ENCODE data around the gene LDLRAD4.
"Not testable (repeated sequence)": the region's sequence is repeated elsewhere in the genome, so short reads cannot be mapped to it uniquely, and the experiment has no call there.

LDLRAD4 gene

GRCh38 chr18:13332874-13333273, 114.3 kb downstream of the LDLRAD4 start:
- no peak for TF ChIP-seq CTCF (IDR thresholded peaks at IDR 0.05; ENCODE audit: low read depth, low read length)
- no peak overlapping the region for H3K4me3 ChIP-seq (ENCODE audit: low read depth, low read length)

DNA sequence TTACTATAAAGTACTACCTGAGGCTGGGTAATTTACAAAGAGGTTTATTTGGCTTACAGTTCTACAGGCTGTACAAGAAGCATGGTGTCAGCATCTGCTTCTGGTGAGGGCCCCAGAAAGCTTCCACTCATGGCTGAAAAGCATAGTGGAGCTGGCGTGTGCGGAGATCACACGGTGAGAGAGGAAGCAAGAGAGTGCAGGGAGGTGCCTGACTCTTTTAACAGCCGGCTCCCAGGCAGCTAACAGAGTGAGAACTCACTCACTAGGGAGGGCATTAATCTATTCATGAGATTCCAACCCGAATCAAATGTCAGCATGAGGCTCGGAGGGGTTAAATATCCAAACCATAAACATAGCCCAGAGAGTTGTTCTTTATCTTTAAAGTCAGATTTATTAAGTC, 117.3 kb downstream of the LDLRAD4 start:
- TF ChIP-seq CTCF (IDR thresholded peaks at IDR 0.05; ENCODE audit: low read depth, low read length), result no peak
- no peak overlapping the region for H3K4me3 ChIP-seq (ENCODE audit: low read depth, low read length)

GRCh38 chr18:13336841-13337240, 118.3 kb downstream of the LDLRAD4 start:
- TF ChIP-seq CTCF (IDR thresholded peaks at IDR 0.05; ENCODE audit: low read depth, low read length), result no peak
- H3K4me3 ChIP-seq (ENCODE audit: low read depth, low read length), result no peak overlapping the region

DNA sequence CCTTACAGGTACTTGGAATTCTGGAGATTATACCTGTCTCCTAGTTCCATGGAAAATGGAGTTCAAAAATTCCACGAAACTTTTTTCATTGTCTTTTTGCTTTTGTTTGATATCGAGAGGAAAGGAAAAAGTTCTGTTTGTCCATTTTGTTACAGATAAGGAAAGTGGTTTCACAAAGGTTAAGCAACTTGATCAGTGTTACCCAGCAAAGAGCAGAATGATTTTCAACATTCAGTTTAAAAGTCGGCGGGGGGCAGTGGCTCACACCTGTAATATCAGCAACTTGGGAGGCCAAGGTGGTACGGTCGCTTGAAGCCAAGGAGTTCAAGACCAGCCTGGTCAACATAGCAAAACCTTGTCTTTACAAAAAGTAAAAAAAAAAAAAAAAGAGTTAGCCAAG, 118.8 kb downstream of the LDLRAD4 start:
- no peak for TF ChIP-seq CTCF (IDR thresholded peaks at IDR 0.05; ENCODE audit: low read depth, low read length)

DNA sequence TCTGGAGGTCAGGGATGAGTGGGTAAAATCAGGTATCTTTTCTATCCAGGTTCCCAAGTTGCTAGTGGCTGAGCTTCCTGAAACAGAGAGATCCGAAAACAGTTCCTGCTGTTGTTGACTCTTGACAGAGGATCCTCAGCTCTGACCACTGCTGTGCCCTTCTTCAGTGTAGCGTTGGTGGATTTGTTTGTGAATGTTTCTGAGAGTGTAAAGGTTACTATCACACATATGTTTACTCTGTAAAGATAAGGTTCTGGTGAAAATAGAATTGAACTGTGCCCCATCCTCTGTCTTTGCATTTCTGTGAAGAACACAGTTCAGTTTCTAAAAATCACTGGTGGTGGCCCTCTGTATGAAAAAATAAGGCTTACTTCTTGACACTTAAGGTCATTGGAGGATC, 119.8 kb downstream of the LDLRAD4 start:
- H3K4me3 ChIP-seq (ENCODE audit: low read depth, low read length), result no peak overlapping the region
- TF ChIP-seq CTCF (IDR thresholded peaks at IDR 0.05; ENCODE audit: low read depth, low read length), result no peak

More for the DNA sequence above, 118.8 kb downstream of the LDLRAD4 start:
- H3K4me3 ChIP-seq (ENCODE audit: low read depth, low read length), result no peak overlapping the region

DNA sequence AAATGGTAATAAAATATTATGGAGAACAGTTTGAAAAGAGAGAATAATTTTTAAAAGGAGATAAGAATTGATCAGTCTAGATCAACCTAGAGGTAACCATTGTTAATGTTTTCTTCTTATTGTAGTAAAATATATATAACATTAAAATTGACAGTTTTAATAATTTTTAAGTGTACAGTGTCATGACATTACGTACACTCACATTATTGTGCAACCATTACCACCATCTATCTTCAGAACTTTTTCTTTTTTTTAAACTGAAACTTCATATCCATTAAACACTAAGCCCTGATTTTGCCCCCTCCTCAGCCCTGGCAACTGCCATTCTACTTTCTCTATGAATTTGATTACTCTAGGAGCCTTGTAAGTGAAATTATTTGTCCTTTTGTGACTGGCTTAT, 121.1 kb downstream of the LDLRAD4 start:
- H3K4me3 ChIP-seq (ENCODE audit: low read depth, low read length), result no peak overlapping the region
- no peak for TF ChIP-seq CTCF (IDR thresholded peaks at IDR 0.05; ENCODE audit: low read depth, low read length)

DNA sequence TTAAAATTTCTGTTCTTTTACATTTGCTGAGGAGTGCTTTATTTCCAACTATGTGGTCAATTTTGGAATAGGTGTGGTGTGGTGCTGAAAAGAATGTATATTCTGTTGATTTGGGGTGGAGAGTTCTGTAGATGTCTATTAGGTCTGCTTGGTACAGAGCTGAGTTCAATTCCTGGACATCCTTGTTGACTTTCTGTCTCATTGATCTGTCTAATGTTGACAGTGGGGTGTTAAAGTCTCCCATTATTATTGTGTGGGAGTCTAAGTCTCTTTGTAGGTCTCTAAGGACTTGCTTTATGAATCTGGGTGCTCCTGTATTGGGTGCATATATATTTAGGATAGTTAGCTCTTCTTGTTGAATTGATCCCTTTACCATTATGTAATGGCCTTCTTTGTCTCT, 127.9 kb downstream of the LDLRAD4 start:
- H3K4me3 ChIP-seq (ENCODE audit: low read depth, low read length), result not testable (repeated sequence)

DNA sequence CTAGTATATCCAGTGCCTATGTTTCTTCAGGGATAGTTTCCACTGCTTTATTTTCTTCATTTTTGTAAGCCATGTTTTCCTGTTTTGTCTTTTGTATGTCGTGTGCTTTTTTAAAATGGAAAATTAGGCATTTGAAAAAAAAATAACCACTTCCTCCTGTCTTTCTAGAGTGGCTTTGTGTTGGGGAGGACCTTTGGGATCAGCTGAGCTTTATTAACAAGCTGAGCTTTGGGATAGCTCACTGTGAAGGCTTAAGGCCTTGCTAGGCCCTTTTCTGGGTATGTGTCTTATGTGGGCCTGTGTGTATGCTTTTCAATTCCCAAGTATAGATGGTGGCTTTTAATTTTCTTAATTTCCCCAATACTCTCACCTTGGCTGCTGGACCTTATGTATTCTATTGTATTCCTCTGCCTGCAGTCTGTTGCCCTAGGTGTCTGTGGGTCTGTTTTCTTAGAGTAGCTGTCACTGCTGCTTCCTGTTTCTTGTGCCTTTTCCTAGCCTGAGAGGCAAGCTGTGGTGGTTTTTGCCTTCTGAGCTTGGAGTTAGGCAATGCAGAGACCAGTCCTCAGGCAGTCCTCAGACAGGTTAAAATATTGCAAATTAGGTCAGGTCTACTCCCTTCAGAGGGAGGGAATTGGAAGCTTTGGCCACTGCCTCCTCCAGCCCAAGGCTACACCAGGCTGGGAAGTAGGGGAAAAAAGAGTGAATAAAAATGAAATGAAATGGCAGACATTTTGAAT, 134.7 kb downstream of the LDLRAD4 start:
- no peak overlapping the region for H3K4me3 ChIP-seq (ENCODE audit: low read depth, low read length)
- TF ChIP-seq CTCF (IDR thresholded peaks at IDR 0.05; ENCODE audit: low read depth, low read length), result no peak
